SK-N-MC (cell line): ENCODE results near the gene PCDHB7.
"Not testable (repeated sequence)": the region's sequence is repeated elsewhere in the genome, so short reads cannot be mapped to it uniquely, and the experiment has no call there.

Source experiments
- FOXP2 ChIP-seq: optimal IDR thresholded peaks from 2 replicates; pipeline ENCODE3; 2011; ENCODE audit warnings: mild to moderate bottlenecking, moderate library complexity; ENCODE audit not compliant: insufficient read depth; ENCODE audit errors: extremely low read length, control extremely low read depth
- POLR2AphosphoS5 ChIP-seq: IDR thresholded peaks from 2 replicates; pipeline ENCODE4 v1.6.1; 2012; ENCODE audit warnings: mild to moderate bottlenecking, low read depth, low read length, borderline replicate concordance

- TF ChIP-seq POLR2AphosphoS5, FOXP2: not testable (repeated sequence)
Measured at GRCh38 chr5:141179371-141179770, 6.9 kb downstream of the PCDHB7 start.
